ENCODE measurements around the gene AAK1. TPM values are rescaled to one million over a fixed set of nuclear protein-coding genes. Genes with fewer than 3 reads are reported as not detected.
"Not testable (repeated sequence)": the region's sequence is repeated elsewhere in the genome, so short reads cannot be mapped to it uniquely, and the experiment has no call there.

AAK1 gene
- polyA plus RNA-seq, 4 donors, result 16.0 to 26.9 (median 20.8) TPM

DNA sequence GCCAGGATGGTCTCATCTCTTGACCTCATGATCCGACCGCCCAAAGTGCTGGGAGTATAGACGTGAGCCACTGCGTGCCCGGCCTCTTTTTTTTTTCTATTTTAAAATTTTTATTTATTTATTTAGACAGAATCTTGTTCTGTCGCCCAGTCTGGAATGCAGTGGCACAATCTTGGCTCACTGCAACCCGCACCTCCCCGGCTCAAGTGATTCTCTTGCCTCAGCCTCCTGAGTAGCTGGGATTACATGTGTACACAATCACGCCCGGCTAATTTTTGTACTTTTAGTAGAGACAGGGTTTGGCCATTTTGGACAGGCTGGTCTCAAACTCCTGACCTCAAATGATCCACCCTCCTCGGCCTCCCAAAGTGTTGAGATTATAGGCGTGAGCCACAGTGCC is 93.0 kb downstream of the AAK1 start:
- DNase-seq (ENCODE audit: low read depth in 4 of 4, low spot score in 2 of 4), result not testable (repeated sequence)

DNA sequence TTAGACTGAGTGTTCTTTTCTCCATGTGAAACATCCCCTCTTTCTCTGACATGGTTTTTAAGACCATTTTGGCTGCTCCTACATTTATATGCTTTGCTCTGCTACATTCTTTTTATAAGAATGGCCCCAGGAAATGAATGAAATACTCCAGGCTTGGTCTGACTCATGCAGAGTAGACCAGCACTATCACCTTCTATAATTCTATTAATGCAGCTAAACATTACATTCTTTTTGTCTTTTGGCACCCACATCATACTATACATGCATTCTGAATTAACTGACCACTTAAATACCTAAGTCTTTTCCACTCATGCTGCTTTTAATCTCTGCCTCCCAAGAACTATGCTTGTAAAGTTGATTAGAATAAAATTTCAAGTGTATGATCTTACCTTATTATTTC is 94.1 kb downstream of the AAK1 start:
- no peak for DNase-seq (ENCODE audit: low read depth in 4 of 4, low spot score in 2 of 4)

DNA sequence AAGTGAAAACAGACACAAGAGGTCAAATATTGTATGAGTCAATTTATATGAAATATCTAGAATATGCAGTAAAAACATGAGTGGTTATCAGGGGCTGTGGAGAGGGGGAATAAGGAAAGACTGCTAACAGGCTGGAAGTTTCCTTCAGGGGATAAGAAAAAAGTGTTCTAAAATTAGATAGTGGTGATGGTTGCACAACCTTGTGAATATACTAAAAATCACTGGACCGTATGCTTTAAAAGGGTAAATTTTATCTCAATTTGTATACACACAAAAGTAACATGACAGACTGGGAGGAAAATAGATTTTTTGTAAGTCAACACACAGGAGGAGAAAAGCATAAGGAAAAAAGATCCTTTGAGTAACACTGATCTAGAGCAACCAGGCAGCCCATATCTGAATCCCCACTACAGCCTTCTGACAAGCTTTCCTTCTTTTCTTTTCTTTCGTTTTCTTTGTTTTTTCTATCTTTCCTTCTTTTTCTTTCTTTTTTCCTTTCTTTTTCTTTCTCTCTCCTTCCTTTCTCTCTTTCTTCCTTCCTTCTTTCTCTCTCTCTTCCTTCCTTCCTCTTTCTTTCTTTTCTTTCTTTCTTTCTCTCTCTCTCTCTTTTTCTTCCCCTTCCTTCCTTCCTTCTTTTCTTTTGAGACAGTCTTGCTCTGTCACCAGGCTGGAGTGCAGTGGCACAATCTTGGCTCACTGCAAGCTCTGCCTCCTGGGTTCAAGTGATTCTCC is 95.4 kb downstream of the AAK1 start:
- DNase-seq (ENCODE audit: low read depth in 4 of 4, low spot score in 2 of 4), result no peak

DNA sequence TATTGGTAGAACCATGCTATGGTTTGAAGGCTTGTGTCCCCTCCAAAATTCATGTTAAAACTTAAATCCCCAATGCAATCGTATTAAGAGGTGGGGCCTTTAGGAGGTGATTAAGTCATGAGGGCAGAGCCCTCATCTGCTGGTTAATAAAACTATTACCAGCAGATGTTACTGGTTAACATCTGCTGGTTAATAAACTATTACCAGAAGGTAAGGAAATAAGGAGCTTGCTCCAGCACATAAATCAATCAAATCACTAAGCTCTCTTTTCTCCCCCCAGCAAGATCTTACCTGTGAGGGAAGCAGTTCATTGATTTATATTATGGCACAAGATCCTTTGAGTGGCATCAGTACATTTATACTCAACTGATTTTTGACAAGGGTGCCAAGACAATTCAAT is 96.9 kb downstream of the AAK1 start:
- no peak for DNase-seq (ENCODE audit: low read depth in 4 of 4, low spot score in 2 of 4)

DNA sequence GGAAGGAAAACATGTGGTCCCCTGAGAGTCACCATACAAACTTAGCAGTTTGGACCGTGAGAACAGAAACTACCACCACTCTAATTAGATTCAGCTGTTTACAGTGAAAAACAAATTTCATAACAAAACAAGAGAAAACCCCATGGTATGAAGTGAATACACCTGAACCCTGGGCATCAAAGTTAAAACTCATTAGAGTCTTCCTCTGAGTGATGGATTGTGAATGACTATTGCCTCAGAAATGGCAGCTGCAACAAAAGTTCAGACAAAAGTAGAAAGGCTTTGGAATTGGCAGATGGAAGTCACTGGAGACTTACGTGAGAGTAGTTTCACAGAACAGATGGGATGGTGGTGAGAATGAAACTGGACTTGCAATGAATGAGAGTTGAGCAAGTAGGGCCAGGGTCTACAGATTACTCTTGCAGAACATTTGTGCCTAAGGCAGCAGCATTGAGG is 98.0 kb downstream of the AAK1 start:
- no peak for DNase-seq (ENCODE audit: low read depth in 4 of 4, low spot score in 2 of 4)

DNA sequence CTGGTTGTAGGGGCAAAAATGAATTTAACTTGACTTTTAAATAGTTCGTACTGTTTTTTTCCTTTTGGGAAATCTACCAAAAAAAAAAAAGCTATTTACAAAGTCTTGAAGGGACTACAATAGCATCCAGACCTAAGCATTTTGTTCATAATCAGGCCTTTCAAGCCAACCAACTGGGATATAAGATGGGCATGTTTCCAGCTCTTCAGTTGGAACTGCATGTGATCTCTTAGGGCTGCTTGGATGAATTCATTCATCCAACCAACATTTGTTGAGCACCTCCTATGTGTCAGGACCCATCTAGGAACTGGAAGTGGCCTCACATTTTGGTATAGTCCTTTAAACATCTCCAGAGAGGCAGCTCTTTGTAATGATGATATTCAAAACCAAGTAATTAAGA is 98.6 kb downstream of the AAK1 start:
- DNase-seq (ENCODE audit: low read depth in 4 of 4, low spot score in 2 of 4), result no peak

DNA sequence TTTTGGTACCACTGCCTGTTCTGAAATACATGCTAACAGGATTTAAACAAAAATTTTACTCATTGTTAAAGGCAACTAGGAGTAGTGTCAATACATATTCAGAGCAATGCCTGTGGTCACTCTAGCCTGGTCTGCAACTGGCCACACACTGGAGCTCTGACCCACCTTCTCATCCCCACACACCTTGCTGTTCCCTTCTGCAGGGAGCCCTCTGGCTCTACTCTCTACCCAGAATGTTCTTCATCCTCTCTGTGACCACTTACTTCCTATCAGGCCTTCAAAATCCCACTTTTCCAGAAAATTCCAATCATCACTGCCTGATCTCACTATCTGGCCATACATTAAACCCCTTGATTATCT is 104.0 kb downstream of the AAK1 start:
- DNase-seq (ENCODE audit: low read depth in 4 of 4, low spot score in 2 of 4), result no peak

DNA sequence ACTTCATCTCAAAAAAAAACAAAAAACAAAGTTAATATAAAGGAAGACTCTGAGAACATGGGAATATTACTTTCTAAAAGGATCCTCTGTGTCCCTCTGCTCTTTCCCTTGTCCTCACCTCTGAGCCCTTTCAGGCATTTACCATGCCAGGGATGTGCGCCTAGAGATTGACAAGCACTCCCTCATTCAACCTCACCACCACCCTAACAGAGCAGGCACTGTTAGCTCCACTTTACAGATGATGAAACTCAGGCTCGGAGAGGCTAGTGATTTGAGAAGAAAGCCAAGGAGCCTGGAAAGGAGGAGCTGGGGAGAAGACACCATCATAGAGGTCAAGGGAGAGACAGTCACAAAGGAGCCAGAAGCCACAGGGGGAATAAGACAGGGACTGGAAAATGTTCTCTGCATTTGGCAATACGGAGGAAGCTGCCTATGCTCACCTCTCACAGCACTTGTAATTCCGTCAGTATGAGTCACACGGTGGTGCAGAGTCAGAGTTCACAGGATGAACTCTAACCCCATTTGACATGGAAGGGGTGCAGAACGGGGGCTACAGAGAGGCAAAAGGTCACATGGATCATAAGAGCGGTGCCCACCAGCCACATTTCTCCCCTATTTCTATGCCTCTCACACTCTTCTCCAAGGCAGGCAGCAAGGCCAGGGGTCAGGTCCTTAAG is 104.5 kb downstream of the AAK1 start:
- DNase-seq (ENCODE audit: low read depth in 4 of 4, low spot score in 2 of 4), result no peak

DNA sequence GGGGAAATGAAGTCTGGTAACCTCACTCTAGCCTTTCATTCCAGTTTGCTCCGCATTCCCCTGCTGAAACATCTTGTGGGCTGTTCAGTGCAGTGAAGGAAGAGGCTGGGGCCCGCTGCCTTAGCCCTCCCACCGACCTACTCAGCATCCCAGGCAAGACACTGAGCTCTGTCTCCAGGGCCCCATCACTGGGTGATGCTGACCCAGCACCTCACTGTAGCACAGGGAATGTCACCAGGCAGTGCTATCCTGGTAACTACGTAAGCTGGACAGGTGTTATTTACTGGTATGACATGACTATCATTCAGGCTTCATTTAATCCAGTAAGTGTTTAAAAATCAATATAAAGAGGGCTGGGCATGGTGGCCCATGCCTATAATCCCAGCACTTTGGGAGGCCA is 105.3 kb downstream of the AAK1 start:
- no peak for DNase-seq (ENCODE audit: low read depth in 4 of 4, low spot score in 2 of 4)

DNA sequence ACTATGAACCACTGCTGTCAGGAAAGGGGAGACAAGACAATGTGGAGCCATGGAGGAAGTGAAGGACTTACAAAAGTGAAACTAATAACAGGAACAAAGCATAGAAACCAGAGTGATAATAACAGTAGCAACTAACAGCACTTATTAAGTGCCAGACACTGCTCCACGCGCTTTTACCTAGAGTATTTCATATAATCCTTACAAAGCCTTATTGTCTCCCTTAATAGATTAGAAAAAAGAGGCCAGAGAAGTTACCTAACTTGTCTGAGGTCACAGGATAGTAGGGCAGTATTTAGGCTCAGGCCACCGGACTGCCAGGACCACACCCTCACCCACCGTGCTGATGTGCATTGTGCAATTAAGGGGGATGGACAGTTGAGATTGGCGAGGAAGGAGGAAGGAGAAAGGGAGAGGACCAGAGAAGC is 107.7 kb downstream of the AAK1 start:
- no peak for DNase-seq (ENCODE audit: low read depth in 4 of 4, low spot score in 2 of 4)

DNA sequence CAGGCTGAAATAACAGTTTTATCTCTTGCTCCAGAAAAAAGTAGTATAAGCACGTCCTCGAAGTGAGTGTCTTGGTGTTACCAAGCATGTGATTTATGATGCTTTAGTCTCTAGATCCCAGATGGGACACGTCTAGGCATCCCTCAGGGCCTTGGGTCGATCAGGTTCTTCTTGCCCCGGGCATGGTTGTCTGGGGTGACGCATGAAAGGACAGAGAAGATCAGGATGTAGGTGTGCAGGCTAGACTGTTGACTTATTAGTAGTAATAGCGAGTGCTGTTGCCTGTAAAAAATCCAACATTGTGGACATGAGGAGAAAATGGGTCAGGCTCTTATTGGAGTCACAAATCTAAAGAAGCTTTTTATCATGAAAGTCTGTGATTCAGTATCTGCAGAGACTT is 112.4 kb downstream of the AAK1 start:
- DNase-seq (ENCODE audit: low read depth in 4 of 4, low spot score in 2 of 4), result no peak

DNA sequence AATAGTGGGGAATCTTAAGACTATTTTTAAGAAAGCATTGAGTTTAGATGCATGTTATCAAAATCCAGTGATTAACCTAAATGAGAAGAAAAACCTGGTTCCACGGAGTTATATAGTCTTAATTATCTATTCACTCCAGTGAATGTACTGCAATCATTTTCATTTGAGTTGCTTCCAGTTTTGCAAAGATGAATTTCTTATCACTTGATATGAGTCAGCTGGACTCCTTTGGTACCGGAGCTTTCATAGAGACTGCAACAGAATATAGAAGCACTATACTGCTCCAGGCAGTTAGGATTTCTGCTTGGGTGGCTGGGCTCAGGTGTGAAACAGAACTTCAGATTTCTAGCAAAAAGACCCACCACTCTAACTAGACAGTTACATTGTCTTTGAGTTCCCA is 114.1 kb downstream of the AAK1 start:
- no peak for DNase-seq (ENCODE audit: low read depth in 4 of 4, low spot score in 2 of 4)

DNA sequence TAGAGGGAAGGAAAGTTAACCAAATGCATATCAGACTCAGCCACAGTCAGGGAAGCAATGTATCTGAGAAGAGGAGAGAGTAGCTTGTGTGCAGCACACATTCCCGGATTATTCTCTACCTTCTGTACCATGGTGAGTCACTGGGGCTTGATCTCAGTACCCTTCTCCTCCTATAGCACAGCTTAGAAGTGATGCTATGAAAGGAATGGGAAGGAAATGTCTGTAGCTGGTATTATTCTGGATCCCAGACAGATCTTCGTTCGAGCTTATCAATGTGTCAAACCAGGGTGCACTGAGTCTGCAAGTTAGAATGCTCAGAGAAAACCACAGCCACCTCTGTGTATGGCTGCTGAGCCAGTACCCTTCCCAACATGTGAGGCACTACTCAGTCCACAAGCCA is 118.3 kb downstream of the AAK1 start:
- DNase-seq (ENCODE audit: low read depth in 4 of 4, low spot score in 2 of 4), result no peak

DNA sequence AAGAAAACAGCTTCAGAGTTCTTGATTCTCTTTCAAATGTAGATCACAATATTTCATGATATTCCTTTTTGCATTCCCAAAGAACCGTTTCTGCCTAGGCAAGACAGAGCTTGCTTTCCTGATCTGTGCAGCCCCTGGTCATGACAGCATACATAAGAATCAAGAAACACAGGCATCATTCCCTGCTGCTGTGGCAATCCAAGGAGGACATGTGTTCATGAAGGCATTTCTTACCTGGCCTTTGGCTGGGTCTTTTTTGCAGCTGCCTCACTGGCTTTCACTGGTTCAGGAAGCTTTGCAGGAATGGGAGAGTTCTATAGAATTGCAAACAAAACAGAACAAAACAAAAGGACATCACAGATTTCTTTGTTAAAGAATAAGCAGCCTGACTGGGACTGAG is 118.7 kb downstream of the AAK1 start:
- no peak for DNase-seq (ENCODE audit: low read depth in 4 of 4, low spot score in 2 of 4)

DNA sequence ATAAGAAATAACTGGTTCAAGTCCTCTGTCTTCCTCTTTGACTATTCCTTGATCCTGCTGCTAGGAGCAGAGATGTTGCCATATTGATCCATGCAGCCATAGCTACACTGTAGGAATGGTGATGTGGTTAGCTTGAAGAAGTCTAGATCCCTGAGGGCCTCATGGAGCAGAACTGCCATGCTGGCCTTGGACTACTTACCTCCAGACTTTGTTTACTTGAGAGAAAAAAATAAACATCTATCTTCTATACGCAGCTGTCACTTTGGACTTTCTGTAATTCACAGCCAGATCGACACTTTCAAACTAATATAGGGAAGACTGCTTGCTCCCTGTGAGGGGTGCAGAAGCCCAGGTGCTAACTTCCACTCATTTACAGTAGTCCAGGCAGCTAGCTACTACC is 121.8 kb downstream of the AAK1 start:
- DNase-seq (ENCODE audit: low read depth in 4 of 4, low spot score in 2 of 4), result no peak

DNA sequence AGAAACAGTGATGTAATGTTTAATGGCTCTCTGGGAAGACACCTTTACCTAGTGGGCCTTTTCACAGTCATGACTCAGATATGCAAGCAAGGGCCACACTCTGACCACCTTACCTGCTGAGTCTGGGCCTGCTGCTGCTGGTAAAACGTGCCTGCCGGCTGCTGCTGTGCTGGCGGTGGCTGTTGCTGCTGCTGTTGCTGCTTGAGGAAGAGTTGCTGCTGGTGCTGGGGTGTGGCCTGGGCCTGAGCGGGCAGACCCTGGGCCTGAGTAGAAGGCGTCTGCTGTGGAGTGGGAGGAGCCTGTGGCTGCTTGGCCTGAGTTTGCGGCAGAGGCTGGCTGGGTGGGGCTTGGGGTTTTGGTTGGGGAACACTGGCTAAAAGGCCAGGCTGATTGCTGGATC is 124.7 kb downstream of the AAK1 start:
- DNase-seq (ENCODE audit: low read depth in 4 of 4, low spot score in 2 of 4), result no peak

DNA sequence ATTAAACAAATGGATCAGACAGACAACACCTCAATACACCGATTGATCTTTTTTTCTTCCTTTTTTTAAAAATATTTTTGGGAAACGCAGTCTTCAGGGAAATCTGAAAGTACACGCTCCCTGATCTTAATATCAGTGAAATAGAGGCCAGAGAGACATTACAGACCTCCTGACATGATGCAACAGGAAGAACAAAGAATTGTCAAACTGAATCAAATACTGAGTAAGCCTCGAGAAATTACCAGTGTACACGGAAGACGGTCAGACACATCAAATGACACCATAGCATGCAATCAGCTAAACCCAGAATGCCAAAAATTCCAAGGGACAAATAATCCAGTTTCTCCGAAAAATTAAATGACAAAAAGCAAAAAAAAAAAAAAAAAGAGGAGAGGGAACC is 126.1 kb downstream of the AAK1 start:
- no peak for DNase-seq (ENCODE audit: low read depth in 4 of 4, low spot score in 2 of 4)

DNA sequence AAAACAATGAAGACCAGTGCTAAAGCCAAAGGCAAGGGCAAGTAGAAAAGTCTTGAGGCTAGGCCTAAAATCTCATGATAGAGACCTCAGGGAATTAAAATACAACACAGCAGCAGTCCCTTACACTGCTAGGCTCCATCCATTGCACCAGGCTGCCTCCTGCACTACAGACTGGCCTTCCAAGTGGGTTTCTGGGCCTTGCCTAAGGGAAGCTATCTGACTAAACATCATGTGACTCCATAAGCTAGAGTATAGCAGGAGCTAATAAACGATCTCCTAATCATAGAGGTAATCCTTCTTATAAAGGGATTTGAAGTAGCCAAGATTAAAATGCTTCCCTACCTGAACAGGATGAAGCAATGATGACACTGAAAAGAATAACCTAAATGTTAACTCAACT is 128.7 kb downstream of the AAK1 start:
- DNase-seq (ENCODE audit: low read depth in 4 of 4, low spot score in 2 of 4), result no peak

DNA sequence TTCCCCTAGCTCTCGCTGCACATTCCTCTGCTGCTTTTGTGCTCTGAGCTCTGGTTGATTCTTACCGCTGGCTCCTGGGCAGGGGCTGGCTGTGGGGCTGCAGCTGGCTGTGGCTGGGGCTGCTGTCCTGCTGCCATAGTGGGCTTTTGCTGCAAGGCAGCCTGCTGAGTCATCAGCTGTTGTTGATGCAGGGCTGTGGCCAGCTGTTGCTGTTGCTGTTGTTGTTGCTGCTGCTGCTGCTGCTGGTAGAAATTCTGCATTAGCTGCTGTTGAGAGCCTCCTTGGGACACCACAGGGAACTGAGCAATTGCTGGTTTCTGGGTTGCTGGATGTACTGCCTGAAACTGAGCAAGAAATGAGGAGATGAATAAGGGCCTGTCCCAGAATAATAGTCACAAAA is 129.1 kb downstream of the AAK1 start:
- DNase-seq (ENCODE audit: low read depth in 4 of 4, low spot score in 2 of 4), result peak in 2 of 4 donors; percentile 17 to 24

DNA sequence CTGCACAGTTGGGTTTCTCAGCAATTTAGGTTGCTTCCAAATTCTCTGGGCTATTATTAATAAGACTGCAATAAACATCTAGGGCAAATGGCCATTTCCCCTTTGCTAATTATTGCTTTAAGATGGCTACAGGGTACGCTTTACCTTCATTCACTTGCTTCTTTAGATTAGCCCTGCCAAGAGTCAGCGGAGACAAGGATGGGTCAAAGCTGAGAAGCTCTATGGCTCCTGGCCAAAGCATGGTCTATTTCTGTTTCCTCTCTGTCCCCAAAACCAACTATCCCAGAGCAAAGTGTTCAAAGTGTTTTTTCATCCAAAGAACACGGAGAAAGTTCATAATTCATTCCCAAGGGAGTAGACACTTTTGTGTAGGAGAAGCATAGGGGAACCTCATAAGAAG is 131.1 kb downstream of the AAK1 start:
- no peak for DNase-seq (ENCODE audit: low read depth in 4 of 4, low spot score in 2 of 4)

DNA sequence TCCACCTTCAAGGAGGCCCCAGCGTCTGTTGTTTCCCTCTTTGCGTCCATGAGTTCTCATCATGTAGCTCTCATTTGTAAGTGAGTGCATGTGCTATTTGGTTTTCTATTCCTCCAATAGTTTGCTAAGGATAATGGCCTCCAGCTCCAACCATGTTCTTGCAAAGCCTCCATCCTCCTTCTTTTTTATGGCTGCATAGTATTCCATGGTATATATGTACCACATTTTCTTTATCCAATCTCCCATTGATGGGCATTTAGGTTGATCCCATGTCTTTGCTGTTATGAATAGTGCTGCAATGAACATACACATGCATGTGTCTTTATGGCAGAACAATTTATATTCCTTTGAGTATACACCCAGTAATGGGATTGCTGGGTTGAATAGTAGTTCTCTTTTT is 133.3 kb downstream of the AAK1 start:
- DNase-seq (ENCODE audit: low read depth in 4 of 4, low spot score in 2 of 4), result no peak

DNA sequence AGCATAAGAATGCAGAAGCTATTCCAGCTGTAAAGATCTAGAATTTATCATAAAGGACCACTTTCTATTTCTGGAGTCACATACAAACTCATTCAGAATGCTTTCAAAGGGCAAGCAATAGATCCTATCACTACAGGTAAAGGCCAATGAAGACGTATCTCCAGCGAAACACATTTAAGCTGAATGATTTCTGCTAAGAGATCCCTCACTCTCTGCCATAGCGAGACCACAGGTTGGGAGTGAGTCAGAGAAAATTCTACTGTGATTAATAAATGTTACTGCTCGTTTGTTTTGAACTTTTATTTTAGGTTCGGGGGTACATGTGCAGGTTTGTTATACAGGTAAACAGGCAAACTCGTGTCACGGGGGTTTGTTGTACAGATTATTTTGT is 133.8 kb downstream of the AAK1 start:
- DNase-seq (ENCODE audit: low read depth in 4 of 4, low spot score in 2 of 4), result no peak

All from left renal cortex interstitium (tissue), 4 donors.